Parathyroid adenoma (tissue), 2 donors: ENCODE measurements around the gene GPC6.

ENCODE experiments used
- H2AFZ ChIP-seq: fragments of 300-600 bp; sonication (generic); one replicate; pipeline ENCODE4 v1.7.0; 2017; ENCODE audit warnings: antibody characterized with exemption, mild to moderate bottlenecking
- H3K27ac ChIP-seq: fragments of 300-600 bp; sonication (generic); one replicate; pipeline ENCODE4 v1.7.0; 2017
- H3K27me3 ChIP-seq: fragments of 300-600 bp; sonication (generic); one replicate; pipeline ENCODE4 v1.7.0; 2017; ENCODE audit warnings: low read length; ENCODE audit not compliant: control insufficient read depth, insufficient read depth
- H3K36me3 ChIP-seq: fragments of 300-600 bp; sonication (generic); one replicate; pipeline ENCODE4 v1.7.0; 2017; ENCODE audit warnings: low read length; ENCODE audit not compliant: control insufficient read depth, insufficient read depth
- H3K4me1 ChIP-seq: fragments of 300-600 bp; sonication (generic); one replicate; pipeline ENCODE4 v1.7.0; 2017; ENCODE audit warnings: control low read depth
- H3K4me2 ChIP-seq: fragments of 300-600 bp; sonication (generic); one replicate; pipeline ENCODE4 v1.7.0; 2017; ENCODE audit warnings: low read length
- H3K4me3 ChIP-seq: fragments of 300-600 bp; sonication (generic); one replicate; pipeline ENCODE4 v1.7.0; 2017; ENCODE audit warnings: low read depth, low read length
- H3K79me2 ChIP-seq: fragments of 300-600 bp; sonication (generic); one replicate; pipeline ENCODE4 v1.7.0; 2017; ENCODE audit warnings: control low read depth
- H3K9ac ChIP-seq: fragments of 300-600 bp; sonication (generic); one replicate; pipeline ENCODE4 v1.7.0; 2017; ENCODE audit warnings: mild to moderate bottlenecking
- H3K9me3 ChIP-seq: fragments of 300-600 bp; sonication (generic); one replicate; pipeline ENCODE4 v1.7.0; 2017; ENCODE audit warnings: low read length; ENCODE audit not compliant: control insufficient read depth
- TF ChIP-seq, protein P1 (sequence below): fragments of 300-600 bp; sonication (generic); IDR thresholded peaks from one replicate; pipeline ENCODE4 v1.7.0; 2017; ENCODE audit warnings: antibody characterized with exemption, mild to moderate bottlenecking
- donor health status: primary hyperparathyroidism.

GPC6 gene

GRCh38 chr13:94061301-94061700 is 834.7 kb downstream of the GPC6 start:
- no peaks in the 10 kb centered on the region for H3K4me1 ChIP-seq
- no peak overlapping the region for H3K9ac ChIP-seq
- TF ChIP-seq, protein P1, sequence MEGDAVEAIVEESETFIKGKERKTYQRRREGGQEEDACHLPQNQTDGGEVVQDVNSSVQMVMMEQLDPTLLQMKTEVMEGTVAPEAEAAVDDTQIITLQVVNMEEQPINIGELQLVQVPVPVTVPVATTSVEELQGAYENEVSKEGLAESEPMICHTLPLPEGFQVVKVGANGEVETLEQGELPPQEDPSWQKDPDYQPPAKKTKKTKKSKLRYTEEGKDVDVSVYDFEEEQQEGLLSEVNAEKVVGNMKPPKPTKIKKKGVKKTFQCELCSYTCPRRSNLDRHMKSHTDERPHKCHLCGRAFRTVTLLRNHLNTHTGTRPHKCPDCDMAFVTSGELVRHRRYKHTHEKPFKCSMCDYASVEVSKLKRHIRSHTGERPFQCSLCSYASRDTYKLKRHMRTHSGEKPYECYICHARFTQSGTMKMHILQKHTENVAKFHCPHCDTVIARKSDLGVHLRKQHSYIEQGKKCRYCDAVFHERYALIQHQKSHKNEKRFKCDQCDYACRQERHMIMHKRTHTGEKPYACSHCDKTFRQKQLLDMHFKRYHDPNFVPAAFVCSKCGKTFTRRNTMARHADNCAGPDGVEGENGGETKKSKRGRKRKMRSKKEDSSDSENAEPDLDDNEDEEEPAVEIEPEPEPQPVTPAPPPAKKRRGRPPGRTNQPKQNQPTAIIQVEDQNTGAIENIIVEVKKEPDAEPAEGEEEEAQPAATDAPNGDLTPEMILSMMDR: no peak
- no peaks in the 10 kb centered on the region for H3K79me2 ChIP-seq
- no peak overlapping the region for H3K27ac ChIP-seq
- H2AFZ ChIP-seq: no peak overlapping the region
- no peaks in the 10 kb centered on the region for H3K9me3 ChIP-seq
- no peak overlapping the region for H3K4me2 ChIP-seq
- H3K27me3 ChIP-seq: no peaks in the 10 kb centered on the region
- H3K4me3 ChIP-seq: no peak overlapping the region
- no peaks in the 10 kb centered on the region for H3K36me3 ChIP-seq

GRCh38 chr13:94063096-94063495 is 836.5 kb downstream of the GPC6 start:
- Histone ChIP-seq H3K9ac (no peak overlapping the region), H3K27ac (no peak overlapping the region), H3K9me3 (no peaks in the 10 kb centered on the region), H3K36me3 (no peaks in the 10 kb centered on the region), H3K4me2 (no peak overlapping the region), H3K4me1 (no peaks in the 10 kb centered on the region), H3K27me3 (no peaks in the 10 kb centered on the region), H3K79me2 (no peaks in the 10 kb centered on the region), H2AFZ (no peak overlapping the region), H3K4me3 (no peak overlapping the region)
- TF ChIP-seq, protein P1: no peak

- TF ChIP-seq, protein P1: no peak
- no peaks in the 10 kb centered on the region for H3K79me2 ChIP-seq
- H3K27me3 ChIP-seq: no peaks in the 10 kb centered on the region
- no peak overlapping the region for H3K9ac ChIP-seq
- H3K9me3 ChIP-seq: no peaks in the 10 kb centered on the region
- no peak overlapping the region for H3K4me2 ChIP-seq
- H3K4me1 ChIP-seq: no peaks in the 10 kb centered on the region
- H3K4me3 ChIP-seq: no peak overlapping the region
- H3K36me3 ChIP-seq: no peaks in the 10 kb centered on the region
- no peak overlapping the region for H2AFZ ChIP-seq
- no peak overlapping the region for H3K27ac ChIP-seq
Measured at GRCh38 chr13:94063848-94064247, 837.2 kb downstream of the GPC6 start.

DNA sequence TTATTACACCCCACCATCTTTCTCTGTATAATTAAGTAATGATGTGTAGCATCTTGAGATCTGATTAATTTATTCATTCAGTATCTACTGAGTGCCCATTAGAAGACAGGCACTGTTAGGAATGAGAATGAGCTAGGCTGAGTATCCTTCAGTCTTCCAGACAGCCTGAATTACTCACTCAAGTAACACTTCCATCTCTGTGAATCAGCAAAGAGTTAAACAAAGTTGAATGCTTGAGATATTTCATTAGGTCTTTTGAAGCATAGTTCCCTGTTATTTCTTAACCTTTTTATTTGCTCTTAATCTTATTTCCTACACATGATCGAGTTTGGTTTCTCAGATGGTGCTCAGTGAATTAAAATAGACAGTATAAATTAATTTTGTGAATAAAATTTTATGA is 839.1 kb downstream of the GPC6 start:
- Histone ChIP-seq H2AFZ (no peak overlapping the region), H3K9ac (no peak overlapping the region), H3K9me3 (no peaks in the 10 kb centered on the region), H3K4me3 (no peak overlapping the region), H3K79me2 (no peaks in the 10 kb centered on the region), H3K36me3 (no peaks in the 10 kb centered on the region), H3K4me1 (no peaks in the 10 kb centered on the region), H3K4me2 (no peak overlapping the region), H3K27me3 (no peaks in the 10 kb centered on the region), H3K27ac (no peak overlapping the region)
- TF ChIP-seq, protein P1: no peak

GRCh38 chr13:94073007-94073744 is 846.6 kb downstream of the GPC6 start:
- no peak overlapping the region for H3K4me3 ChIP-seq
- TF ChIP-seq, protein P1: peak; percentile 25
- no peaks in the 10 kb centered on the region for H3K36me3 ChIP-seq
- no peaks in the 10 kb centered on the region for H3K79me2 ChIP-seq
- peaks cover 4% of the 10 kb centered on the region for H3K9me3 ChIP-seq
- H3K27ac ChIP-seq: no peak overlapping the region
- no peak overlapping the region for H3K9ac ChIP-seq
- H3K27me3 ChIP-seq: no peaks in the 10 kb centered on the region
- H3K4me2 ChIP-seq: no peak overlapping the region
- peak overlapping the region; percentile 42 for H2AFZ ChIP-seq
- H3K4me1 ChIP-seq: no peaks in the 10 kb centered on the region
